ENCODE measurements around the gene CASP10.

- no peak for TF ChIP-seq CTCF (IDR thresholded peaks at IDR 0.05; ENCODE audit: poor library complexity)
- TF ChIP-seq EZH2 (IDR thresholded peaks at IDR 0.05; ENCODE audit: borderline replicate concordance): no peak
- TF ChIP-seq EZH2phosphoT487 (IDR thresholded peaks at IDR 0.05; ENCODE audit: low read depth, severe bottlenecking, unreplicated experiment): no peak
Measured at GRCh38 chr2:201246280-201246679, 63.3 kb downstream of the CASP10 start.
